GM18907 (cell line): ENCODE data around the gene KPNA1.

Experiments used
- ATAC-seq: cut with Tn5 transposase; IDR thresholded peaks from one replicate; pipeline ENCODE4 v1.9.1; 2021; ENCODE audit warnings: mild to moderate bottlenecking, moderate library complexity; ENCODE audit not compliant: unreplicated experiment

KPNA1 gene

DNA sequence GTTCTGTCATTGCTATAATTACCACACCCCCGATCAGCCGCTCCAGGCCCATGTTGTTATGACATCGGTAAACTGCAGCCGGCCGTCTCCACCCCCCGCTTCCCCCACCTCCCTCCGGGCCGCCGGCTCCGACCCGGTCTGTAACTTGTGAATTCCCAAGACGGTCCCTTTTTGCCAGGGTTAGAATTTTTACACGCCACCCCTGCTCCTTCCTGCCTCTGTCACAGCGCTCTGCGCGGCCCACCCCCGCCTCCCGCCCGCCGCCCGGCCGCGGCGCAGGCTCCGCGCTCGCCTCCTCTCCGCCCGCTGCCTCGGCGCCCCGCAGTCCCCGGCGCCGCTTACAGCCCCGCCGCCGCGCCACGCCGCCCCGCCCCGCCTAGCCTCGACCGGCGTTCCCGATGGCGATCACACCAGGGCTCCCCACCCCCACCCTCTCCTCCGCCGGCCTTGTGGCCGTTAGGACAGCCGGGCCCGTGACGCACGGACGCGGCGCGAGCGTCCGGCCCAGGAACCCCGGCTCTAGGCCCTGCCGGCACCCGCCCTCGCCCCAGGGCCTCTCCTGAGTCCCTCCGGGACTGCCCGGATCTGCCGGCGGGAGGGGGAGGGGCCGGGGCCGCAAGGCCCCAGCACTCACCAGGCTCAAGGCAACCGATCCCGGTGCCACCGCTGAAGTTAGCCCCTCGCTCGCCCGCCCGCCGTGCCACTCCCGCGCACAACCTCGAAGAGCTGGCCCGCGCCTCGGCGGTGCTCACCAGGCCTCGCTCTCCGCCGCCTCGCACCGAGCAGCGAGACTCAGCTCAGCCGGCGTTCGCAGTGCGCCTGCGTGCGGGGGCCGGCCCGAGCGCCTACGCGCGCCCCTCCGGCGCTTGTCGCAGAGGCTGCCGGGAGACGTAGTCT is at the start of gene KPNA1:
Gene KPNA1, minus strand, starts transcription at position 817 of the 897 bp plus-strand sequence. CDS start 18,374 bp downstream, outside the sequence.
- ATAC-seq: peak; percentile 87

- ATAC-seq: peak; percentile 75
These were observed 49.6 kb upstream of the KPNA1 start, which contains the start of the genes DTX3L and PARP9 for GRCh38 chr3:122564155-122564912. Gene DTX3L (plus strand): TSS chr3:122564338. CDS start chr3:122564427, 89 bp downstream. Gene PARP9 (minus strand): TSS chr3:122564300. CDS start chr3:122559620, 4,680 bp downstream.

- ATAC-seq: no peak
These were observed 48.9 kb upstream of the KPNA1 start for GRCh38 chr3:122563717-122564025.

- no peak for ATAC-seq
These were observed 48.4 kb upstream of the KPNA1 start for GRCh38 chr3:122562923-122563716.

GRCh38 chr3:122560680-122561079 is 45.9 kb upstream of the KPNA1 start:
- ATAC-seq: no peak

GRCh38 chr3:122559906-122560305 is 45.2 kb upstream of the KPNA1 start:
- no peak for ATAC-seq

GRCh38 chr3:122558605-122559004 is 43.9 kb upstream of the KPNA1 start:
- ATAC-seq: no peak

DNA sequence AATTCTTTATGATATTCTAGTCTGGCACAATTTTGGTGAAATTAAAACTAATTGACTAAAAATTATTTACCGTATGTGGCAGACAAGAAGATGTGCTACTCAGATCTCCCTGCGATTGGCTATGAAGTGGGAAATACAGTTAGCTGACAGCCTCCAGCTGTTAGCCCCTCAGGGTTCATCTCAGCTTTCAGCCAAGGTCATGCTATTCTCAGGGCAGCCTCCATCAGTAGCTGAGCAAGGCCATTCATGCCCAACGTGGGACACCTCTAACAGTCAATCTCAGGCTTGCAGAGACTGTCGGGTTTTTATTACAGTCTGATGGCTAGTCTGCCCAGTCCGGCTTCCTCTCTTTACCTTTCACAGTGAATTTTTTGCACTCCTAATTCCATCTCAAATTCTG is 42.6 kb upstream of the KPNA1 start:
- no peak for ATAC-seq

DNA sequence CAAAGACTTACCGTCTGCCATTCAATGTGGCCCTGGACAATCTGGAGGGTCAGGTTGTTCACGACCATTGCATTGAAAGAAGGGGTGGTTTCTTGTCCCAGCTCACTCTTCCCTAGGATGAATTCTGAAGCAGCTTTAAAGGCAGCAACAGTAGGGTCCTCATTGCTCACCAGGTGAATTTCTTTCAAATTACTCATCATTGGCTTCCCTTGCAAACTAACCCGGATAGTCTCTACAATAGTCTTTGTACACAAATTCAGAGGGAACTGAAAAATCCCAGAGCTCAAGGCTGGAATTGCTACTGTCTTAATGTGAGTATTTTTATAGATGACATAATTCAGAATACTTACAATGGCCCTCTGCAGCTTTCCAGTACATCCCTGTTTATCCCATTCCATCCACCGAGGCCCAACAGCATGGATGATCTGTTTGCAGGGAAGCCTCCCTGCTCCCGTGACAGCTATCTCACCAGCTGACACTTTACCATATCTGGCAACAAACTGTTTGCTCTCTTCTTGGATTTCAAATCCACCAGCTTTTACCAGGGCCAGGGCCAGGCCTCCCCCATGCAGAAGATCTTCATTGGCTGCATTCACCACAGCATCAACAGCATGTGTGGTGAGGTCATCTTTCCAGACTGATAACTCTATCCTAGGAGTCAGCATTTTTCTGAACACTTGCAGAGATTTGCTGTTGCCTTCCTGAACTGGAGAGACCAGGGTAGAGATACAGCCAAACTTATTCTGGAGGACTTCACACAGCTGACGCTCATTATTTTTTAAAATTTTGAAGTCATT is 40.7 kb upstream of the KPNA1 start:
- no peak for ATAC-seq

GRCh38 chr3:122553171-122553570 is 38.4 kb upstream of the KPNA1 start:
- no peak for ATAC-seq

GRCh38 chr3:122548619-122549018 is 33.9 kb upstream of the KPNA1 start:
- no peak for ATAC-seq

- ATAC-seq: no peak
These were observed 33.3 kb upstream of the KPNA1 start for GRCh38 chr3:122548076-122548475.

DNA sequence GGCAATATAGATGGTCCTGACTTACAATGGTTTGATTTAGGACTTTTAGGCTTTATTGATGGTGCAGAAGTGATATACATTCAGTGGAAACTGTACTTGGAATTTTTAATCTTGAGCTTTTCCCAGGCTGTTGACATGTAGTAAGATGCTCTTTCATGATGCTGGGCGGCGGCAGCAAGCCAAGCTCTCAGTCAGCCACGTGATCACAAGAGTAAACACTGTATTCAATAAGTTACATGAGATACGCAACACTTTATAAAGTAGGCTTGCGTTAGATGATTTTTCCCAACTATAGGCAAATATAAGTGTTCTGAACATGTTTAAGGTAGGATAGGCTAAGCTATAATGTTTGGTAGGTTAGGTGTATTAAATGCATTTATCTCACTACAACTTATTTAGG is 31.4 kb upstream of the KPNA1 start:
- no peak for ATAC-seq

GRCh38 chr3:122538956-122539490 is 24.3 kb upstream of the KPNA1 start:
- ATAC-seq: no peak

- no peak for ATAC-seq
These were observed 21.9 kb upstream of the KPNA1 start for GRCh38 chr3:122536632-122537001.

- no peak for ATAC-seq
These were observed 21.4 kb upstream of the KPNA1 start for GRCh38 chr3:122535964-122536631.

- peak; percentile 99 for ATAC-seq
These were observed 19.2 kb upstream of the KPNA1 start for GRCh38 chr3:122533931-122534334.

DNA sequence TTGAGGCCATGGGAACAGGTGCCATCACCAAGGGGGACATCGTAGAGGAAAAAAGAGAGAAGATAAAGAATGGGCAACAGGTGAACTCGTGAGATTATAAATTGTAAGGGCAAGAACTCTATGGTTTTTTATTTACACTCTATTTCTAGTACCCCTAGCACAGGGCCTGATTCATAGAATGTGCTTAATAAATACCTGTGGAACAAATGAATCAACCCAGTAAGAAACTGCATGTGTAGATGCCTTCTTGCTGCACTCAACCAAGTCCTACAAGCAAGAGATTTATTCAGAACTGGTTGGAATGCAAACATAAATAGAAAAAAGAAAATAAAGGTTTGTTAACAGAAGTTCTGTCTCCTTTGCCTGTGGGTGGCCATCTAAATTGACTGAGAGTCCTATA is 18.7 kb upstream of the KPNA1 start:
- peak; percentile 23 for ATAC-seq

- ATAC-seq: no peak
These were observed 15.4 kb upstream of the KPNA1 start for GRCh38 chr3:122530164-122530563.

DNA sequence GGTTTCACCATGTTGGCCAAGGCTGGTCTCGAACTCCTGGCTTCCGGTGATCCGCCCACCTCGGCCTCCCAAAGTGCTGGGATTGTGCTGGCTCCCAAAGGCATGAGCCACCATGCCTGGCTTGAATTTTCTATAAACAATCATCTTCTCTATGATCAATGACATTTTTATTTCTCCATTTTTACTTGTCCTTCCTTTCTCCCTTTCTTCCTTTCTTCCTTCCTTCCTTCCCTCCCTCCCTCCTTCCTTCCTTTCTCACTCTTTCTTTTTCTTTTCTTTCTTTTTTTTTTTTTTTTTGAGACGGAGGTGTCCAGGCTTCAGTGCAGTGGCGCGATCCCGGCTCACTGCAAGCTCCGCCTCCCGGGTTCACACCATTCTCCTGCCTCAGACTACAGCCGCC is 8.6 kb upstream of the KPNA1 start:
- ATAC-seq: no peak
